Smooth muscle cell (in vitro differentiated cells): Measurements from ENCODE around the gene NUDT14. TPM values are rescaled to one million over a fixed set of nuclear protein-coding genes. Genes with fewer than 3 reads are reported as not detected.

Experiments used
- DNase-seq: peaks from one replicate; lab custom pipeline; 2025; ENCODE audit not compliant: unreplicated experiment; lab: John Stamatoyannopoulos, UW
- H2AFZ ChIP-seq: fragments of 200-600 bp; sonication (generic); 2 replicates; pipeline ENCODE4 v1.6.0; 2016; ENCODE audit warnings: antibody characterized with exemption, low read depth, mild to moderate bottlenecking
- H3F3A ChIP-seq: fragments of 200-600 bp; sonication (generic); 2 replicates; pipeline ENCODE4 v1.6.0; 2017; ENCODE audit warnings: antibody characterized with exemption, low read depth
- H3K27ac ChIP-seq: fragments of 200-600 bp; sonication (generic); 2 replicates; pipeline ENCODE4 v1.5.1; 2016; ENCODE audit warnings: low read depth, mild to moderate bottlenecking
- H3K27me3 ChIP-seq: fragments of 200-600 bp; sonication (generic); 2 replicates; pipeline ENCODE4 v1.6.1; 2016; ENCODE audit warnings: low read depth, mild to moderate bottlenecking
- H3K36me3 ChIP-seq: fragments of 200-600 bp; sonication (generic); 2 replicates; pipeline ENCODE4 v1.5.1; 2016; ENCODE audit warnings: low read depth
- H3K4me1 ChIP-seq: fragments of 200-600 bp; sonication (generic); 2 replicates; pipeline ENCODE4 v1.5.1; 2016; ENCODE audit warnings: low read depth
- H3K4me2 ChIP-seq: fragments of 200-600 bp; sonication (generic); 2 replicates; pipeline ENCODE4 v1.6.0; 2016; ENCODE audit warnings: mild to moderate bottlenecking
- H3K4me3 ChIP-seq: fragments of 200-600 bp; sonication (generic); 2 replicates; pipeline ENCODE4 v1.5.1; 2016; ENCODE audit warnings: mild to moderate bottlenecking
- H3K79me2 ChIP-seq: fragments of 200-600 bp; sonication (generic); 2 replicates; pipeline ENCODE4 v1.6.0; 2016; ENCODE audit warnings: low read depth, mild to moderate bottlenecking
- H3K9ac ChIP-seq: fragments of 200-600 bp; sonication (generic); 2 replicates; pipeline ENCODE4 v1.6.0; 2016; ENCODE audit warnings: low read depth
- H3K9me3 ChIP-seq: fragments of 200-600 bp; sonication (generic); replicated peaks from 2 replicates; pipeline ENCODE4 v1.5.1; 2016; ENCODE audit warnings: low read depth
- H4K20me1 ChIP-seq: fragments of 200-600 bp; sonication (generic); 2 replicates; pipeline ENCODE4 v1.6.0; 2016; ENCODE audit warnings: low read depth
- WGBS: methylation state at CpG from one replicate; pipeline ENCODE4 v1.1.7; 2016; ENCODE audit warnings: low lambda C conversion rate; 5-methylcytosine and 5-hydroxymethylcytosine counted together
- polyA plus RNA-seq: library from polyadenylated mRNA; unstranded; fragments of >200 nt; fragmentation: Nextera tagmentation; extraction: Ambion mirVana; gene quantifications from 2 replicates; pipeline ENCODE4 v1.2.1, GENCODE V29; 2016
- total RNA-seq: library from RNA; depleted of rRNA; stranded (reverse); fragments of >200 nt; gene quantifications from 2 replicates; pipeline ENCODE4 v1.2.3, GENCODE V29; 2014
- TF ChIP-seq, protein P1 (sequence below): fragments of 200-600 bp; sonication (generic); IDR thresholded peaks from 2 replicates; pipeline ENCODE4 v1.5.1; 2017; ENCODE audit warnings: borderline replicate concordance, mild to moderate bottlenecking, antibody characterized with exemption; ENCODE audit not compliant: insufficient read depth, poor library complexity, severe bottlenecking

The NUDT14 gene
- total and polyA plus RNA-seq, 2 experiments from 2014 or later: 7.9 to 30.7 TPM

DNA sequence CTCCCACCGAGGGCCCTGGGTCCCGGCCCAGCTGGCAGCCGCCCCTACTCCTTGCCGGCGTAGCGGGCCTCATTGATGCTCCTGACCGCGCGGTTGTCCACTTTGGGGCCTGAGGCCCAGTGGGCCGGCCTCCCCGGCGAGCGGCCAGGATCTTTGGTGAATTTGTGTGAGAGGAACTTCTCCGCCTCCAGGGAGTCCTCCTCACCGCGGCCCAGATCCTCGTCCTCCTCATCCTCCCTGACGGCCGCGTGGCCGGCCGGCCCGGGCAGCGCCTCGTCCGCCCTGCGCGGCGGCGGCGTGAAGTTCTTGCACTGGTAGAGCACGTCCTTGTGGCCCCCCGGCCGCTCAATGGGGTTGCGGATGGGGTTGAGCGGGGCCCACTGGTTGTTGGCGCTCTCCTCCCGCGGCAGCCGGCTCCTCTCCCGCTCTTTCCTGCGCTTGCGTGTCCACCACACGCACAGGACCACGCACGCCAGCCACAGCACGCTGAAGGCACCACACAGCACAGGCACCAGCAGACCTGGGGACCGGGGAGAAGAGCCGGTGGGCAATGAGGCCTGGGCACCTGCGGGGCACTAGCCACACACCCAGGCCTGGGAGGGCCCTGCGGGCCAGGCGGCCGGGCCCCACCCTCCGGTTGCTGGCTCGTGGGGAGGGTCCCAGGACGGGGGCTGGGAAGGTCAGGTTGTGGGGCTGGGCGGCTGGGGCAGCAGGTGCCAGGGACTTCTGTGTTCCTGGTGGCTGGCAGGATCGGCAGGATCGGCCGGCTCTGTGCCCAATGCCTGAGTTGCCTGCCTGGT lies 38.3 kb downstream of the NUDT14 start:
- Histone ChIP-seq H3K27me3 (no peaks in the 10 kb centered on the region), H3K4me3 (no peak overlapping the region), H4K20me1 (no peaks in the 10 kb centered on the region), H3K4me2 (no peak overlapping the region), H3K9me3 (no peaks in the 10 kb centered on the region), H3K4me1 (no peaks in the 10 kb centered on the region), H3K79me2 (no peaks in the 10 kb centered on the region), H2AFZ (no peak overlapping the region), H3K27ac (no peak overlapping the region), H3F3A (no peaks in the 10 kb centered on the region), H3K9ac (no peak overlapping the region), H3K36me3 (no peaks in the 10 kb centered on the region)
- WGBS: 98% methylated on average over 56 of the region's 60 CpGs
- no peak for DNase-seq
- TF ChIP-seq, protein P1, sequence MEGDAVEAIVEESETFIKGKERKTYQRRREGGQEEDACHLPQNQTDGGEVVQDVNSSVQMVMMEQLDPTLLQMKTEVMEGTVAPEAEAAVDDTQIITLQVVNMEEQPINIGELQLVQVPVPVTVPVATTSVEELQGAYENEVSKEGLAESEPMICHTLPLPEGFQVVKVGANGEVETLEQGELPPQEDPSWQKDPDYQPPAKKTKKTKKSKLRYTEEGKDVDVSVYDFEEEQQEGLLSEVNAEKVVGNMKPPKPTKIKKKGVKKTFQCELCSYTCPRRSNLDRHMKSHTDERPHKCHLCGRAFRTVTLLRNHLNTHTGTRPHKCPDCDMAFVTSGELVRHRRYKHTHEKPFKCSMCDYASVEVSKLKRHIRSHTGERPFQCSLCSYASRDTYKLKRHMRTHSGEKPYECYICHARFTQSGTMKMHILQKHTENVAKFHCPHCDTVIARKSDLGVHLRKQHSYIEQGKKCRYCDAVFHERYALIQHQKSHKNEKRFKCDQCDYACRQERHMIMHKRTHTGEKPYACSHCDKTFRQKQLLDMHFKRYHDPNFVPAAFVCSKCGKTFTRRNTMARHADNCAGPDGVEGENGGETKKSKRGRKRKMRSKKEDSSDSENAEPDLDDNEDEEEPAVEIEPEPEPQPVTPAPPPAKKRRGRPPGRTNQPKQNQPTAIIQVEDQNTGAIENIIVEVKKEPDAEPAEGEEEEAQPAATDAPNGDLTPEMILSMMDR: no peak

DNA sequence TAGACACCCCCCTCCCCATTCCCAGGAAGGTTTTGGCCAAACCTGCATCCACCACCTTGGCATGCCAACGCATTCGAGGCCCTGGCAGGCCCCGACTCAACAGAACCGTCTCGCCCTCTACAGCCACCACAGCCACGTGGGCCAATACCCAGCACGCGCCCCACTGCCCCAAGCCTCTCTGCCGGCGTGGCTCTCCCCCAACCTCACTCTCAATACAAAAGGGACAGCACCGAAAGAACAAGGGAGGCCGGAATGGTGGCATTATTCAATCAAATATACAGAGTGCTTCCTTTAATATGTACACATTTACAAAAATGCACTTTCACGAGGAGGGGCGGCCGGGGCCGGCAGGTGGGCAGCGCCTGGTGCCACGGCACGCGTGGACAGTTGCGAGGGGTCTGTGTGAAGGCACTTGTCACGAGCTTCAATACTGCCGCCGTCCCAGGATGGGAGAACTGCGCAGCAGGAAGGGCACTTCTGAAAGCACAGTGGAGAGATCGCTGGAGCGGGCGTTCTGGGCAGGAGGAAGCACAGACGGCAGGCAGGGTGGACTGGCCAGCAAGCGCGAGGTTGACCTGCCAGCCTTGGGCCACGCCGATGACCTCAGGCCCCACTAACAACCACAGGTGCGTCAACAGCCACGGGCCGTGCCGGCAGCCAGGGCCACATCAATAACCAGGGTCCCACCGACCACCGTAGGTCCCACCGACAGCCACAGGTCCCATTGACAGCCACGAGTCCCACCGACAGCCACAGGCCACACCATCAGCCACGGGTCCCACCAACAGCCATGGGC lies 39.4 kb downstream of the NUDT14 start:
- H3F3A ChIP-seq: no peaks in the 10 kb centered on the region
- no peaks in the 10 kb centered on the region for H3K79me2 ChIP-seq
- H2AFZ ChIP-seq: no peak overlapping the region
- H4K20me1 ChIP-seq: no peaks in the 10 kb centered on the region
- no peaks in the 10 kb centered on the region for H3K9me3 ChIP-seq
- no peak overlapping the region for H3K4me3 ChIP-seq
- H3K36me3 ChIP-seq: no peaks in the 10 kb centered on the region
- no peak overlapping the region for H3K9ac ChIP-seq
- no peak for DNase-seq
- TF ChIP-seq, protein P1: no peak
- H3K27ac ChIP-seq: no peak overlapping the region
- no peaks in the 10 kb centered on the region for H3K27me3 ChIP-seq
- 95% methylated on average over 41 of the region's 43 CpGs for WGBS
- no peaks in the 10 kb centered on the region for H3K4me1 ChIP-seq
- H3K4me2 ChIP-seq: no peak overlapping the region

- H3K9ac ChIP-seq: no peak overlapping the region
- H4K20me1 ChIP-seq: no peaks in the 10 kb centered on the region
- H3K4me2 ChIP-seq: no peak overlapping the region
- no peaks in the 10 kb centered on the region for H3K36me3 ChIP-seq
- no peaks in the 10 kb centered on the region for H3K27me3 ChIP-seq
- TF ChIP-seq, protein P1: no peak
- no peaks in the 10 kb centered on the region for H3K9me3 ChIP-seq
- no peaks in the 10 kb centered on the region for H3K79me2 ChIP-seq
- H2AFZ ChIP-seq: no peak overlapping the region
- no peak overlapping the region for H3K27ac ChIP-seq
- no peaks in the 10 kb centered on the region for H3F3A ChIP-seq
- H3K4me1 ChIP-seq: no peaks in the 10 kb centered on the region
- H3K4me3 ChIP-seq: no peak overlapping the region
- WGBS: 89% methylated on average over 6 of the region's 6 CpGs
- no peak for DNase-seq
Observed at GRCh38 chr14:105141026-105141425, 40.1 kb downstream of the NUDT14 start.
